BJ (cell line): Measurements from ENCODE around the gene CNTN2. TPM values are rescaled to one million over a fixed set of nuclear protein-coding genes. Genes with fewer than 3 reads are reported as not detected.
A peak's percentile ranks its signal among the peaks of the same experiment; 100 is the strongest.

Source experiments
- CTCF ChIA-PET: fragments of 350-600 bp; formaldehyde crosslinking; extraction: SDS; loops from one replicate; lab custom pipeline; 2021; ENCODE audit warnings: antibody characterized with exemption, inconsistent platforms; lab: Yijun Ruan, JAX
- POLR2A ChIA-PET: fragments of 300-600 bp; sonication (Branson Sonifier 250); formaldehyde crosslinking; extraction: SDS; loops from one replicate; lab custom pipeline; 2021; ENCODE audit warnings: antibody characterized with exemption; lab: Charles Lee
- DNase-seq: peaks from one replicate; pipeline ENCODE4 v3.0.0-alpha.2; 2011; ENCODE audit warnings: low read depth
- H3K27me3 ChIP-seq: 2 replicates; pipeline ENCODE4 v1.6.0; 2011; ENCODE audit warnings: low read length; ENCODE audit not compliant: control insufficient read depth, insufficient read depth
- H3K36me3 ChIP-seq: 2 replicates; pipeline ENCODE4 v1.5.1; 2011; ENCODE audit warnings: low read length; ENCODE audit not compliant: control insufficient read depth, insufficient read depth
- H3K4me3 ChIP-seq: 2 replicates; pipeline ENCODE4 v1.5.1; 2011; ENCODE audit warnings: low read depth, mild to moderate bottlenecking, control low read depth, low read length
- polyA plus RNA-seq: library from polyadenylated mRNA; depleted of rRNA; stranded (reverse); fragments of >200 nt; gene quantifications from 2 replicates; pipeline ENCODE4 v1.2.3, GENCODE V29; 2011
- TF ChIP-seq, protein P1 (sequence below): IDR thresholded peaks from 2 replicates; pipeline ENCODE4 v1.5.1; 2011; ENCODE audit warnings: low read depth, mild to moderate bottlenecking, control low read depth, inconsistent platforms, low read length, moderate library complexity; ENCODE audit not compliant: insufficient read depth

The CNTN2 gene
- polyA plus RNA-seq, 1 experiment = not detected

DNA sequence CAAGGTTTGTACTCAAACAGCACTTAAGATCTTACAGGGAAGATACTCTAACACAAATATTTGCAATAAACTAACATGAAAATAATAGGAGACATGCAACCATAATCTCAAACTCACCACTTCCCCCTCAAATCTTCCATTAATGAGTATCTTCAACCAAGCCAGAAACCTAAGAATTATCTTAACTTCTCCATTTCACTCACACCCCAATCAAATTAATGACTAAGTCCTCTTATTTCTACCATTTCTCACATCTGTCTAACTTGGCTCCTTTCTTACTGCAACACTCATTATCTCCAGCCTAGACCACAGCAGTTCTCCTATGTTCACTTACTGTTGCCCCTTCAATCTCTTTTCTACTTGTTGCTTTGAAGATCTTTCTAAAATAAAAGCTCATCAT is 68.3 kb downstream of the CNTN2 start:
- DNase-seq = no peak
- TF ChIP-seq, protein P1, sequence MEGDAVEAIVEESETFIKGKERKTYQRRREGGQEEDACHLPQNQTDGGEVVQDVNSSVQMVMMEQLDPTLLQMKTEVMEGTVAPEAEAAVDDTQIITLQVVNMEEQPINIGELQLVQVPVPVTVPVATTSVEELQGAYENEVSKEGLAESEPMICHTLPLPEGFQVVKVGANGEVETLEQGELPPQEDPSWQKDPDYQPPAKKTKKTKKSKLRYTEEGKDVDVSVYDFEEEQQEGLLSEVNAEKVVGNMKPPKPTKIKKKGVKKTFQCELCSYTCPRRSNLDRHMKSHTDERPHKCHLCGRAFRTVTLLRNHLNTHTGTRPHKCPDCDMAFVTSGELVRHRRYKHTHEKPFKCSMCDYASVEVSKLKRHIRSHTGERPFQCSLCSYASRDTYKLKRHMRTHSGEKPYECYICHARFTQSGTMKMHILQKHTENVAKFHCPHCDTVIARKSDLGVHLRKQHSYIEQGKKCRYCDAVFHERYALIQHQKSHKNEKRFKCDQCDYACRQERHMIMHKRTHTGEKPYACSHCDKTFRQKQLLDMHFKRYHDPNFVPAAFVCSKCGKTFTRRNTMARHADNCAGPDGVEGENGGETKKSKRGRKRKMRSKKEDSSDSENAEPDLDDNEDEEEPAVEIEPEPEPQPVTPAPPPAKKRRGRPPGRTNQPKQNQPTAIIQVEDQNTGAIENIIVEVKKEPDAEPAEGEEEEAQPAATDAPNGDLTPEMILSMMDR = no peak
- Histone ChIP-seq H3K36me3 (peaks cover 2% of the 10 kb centered on the region), H3K27me3 (no peaks in the 10 kb centered on the region), H3K4me3 (no peak overlapping the region)
- POLR2A ChIA-PET = no interaction called here
- CTCF ChIA-PET = interaction anchor here (1.9 kb wide), 1 partner anchor 145 kb away, joined by 4 read pairs; no protein-coding TSS in a partner anchor

DNA sequence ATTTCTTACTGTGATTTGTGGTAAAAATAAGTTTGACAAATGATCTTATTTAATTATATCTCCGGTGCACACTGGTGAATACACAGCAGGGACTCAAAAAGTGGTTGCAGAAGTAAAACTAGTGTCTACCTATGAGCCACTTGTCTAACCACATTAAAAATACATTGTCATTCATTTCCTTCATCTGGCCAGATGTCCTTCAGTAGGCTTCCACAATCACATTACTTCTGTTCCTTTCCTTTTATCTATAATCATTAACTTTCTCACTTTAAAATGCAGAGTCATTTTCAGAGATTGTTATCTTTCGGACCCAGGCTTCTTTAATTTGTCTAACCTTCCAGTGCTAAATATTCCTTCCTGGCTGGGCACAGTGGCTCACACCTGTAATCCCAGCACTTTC is 75.7 kb downstream of the CNTN2 start:
- no peak overlapping the region for H3K4me3 ChIP-seq
- TF ChIP-seq, protein P1 = no peak
- no peaks in the 10 kb centered on the region for H3K36me3 ChIP-seq
- no peaks in the 10 kb centered on the region for H3K27me3 ChIP-seq
- ChIA-PET CTCF (interaction anchor here (1.0 to 5.1 kb wide), 2 partner anchors 130 to 137 kb away, joined by 3 to 32 read pairs; no protein-coding TSS in a partner anchor), POLR2A (no interaction called here)
- no peak for DNase-seq

DNA sequence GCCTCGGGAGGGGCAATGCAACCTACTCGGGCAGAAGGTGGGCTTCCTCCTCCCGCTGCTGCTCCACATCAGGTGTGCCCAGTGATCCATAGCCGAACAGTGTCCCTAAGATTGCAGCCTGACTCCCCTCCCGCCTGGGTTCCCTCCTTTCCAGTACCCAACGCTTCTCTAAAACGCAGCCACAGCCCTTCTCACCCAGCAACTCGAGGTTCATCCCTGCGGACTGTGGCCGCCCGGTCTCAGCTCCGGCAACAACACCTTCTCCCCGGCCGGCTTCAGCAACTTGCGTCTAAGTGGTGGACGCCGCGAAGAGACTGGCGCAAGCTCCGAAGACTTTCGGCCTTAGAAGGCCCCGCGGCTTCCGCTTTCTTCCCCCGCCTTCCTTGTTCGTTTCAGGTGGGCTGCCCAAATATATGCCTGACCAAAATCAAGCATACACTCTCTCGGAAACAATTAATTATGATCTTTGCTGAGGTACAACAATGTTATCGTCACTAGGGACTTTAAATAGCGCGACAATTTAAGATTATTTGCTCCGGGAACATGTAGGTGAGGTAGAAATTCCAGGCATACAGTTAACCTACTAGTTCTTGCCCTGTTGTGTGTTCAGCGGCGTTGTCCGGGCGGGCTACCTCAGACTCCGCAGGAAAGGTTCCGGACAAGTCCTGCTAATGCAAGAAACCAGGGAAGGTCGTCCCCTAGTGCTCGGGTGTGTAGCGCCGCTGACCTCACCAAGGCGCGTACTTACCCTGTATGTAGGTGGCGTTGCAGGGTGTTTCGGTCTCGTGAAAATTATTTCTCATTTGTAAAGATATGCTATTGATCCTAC is 78.9 kb downstream of the CNTN2 start, which contains the start of gene RBBP5:
RBBP5 (minus strand) TSS at position 319 of the 829 bp plus-strand sequence; CDS start at position 214, 105 bp downstream.
- Histone ChIP-seq H3K27me3 (no peaks in the 10 kb centered on the region), H3K36me3 (no peaks in the 10 kb centered on the region), H3K4me3 (peak within 1 kb of the TSS; percentile 76)
- ChIA-PET POLR2A (interaction anchor here (0.6 to 0.8 kb wide), 3 partner anchors 13 to 780 kb away, joined by 3 read pairs; no protein-coding TSS in a partner anchor), CTCF (interaction anchor here (0.7 to 5.1 kb wide), 14 partner anchors 13 to 238 kb away, joined by 3 to 32 read pairs (median 4); partner anchors contain the start of gene TMCC2)
- TF ChIP-seq, protein P1 = peak; percentile 92
- peak; percentile 86 for DNase-seq

DNA sequence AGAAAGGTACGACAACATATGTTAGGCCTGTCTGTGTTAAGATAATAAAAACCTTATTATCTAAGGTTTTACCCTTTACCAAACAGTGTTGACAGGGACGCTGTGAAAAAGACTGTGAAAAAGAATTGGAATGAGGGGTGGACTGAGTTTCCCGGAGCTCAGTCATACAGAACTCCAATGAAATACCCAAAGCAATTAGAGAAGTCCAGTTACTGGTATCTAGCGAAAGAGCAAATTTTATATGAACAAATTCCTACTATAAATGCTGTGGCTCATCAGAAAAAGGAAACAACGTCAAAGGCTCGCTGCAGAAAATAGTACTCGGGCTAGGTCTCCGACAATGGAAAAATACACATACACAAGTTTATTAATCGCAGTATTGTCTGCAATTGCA is 79.5 kb downstream of the CNTN2 start:
- H3K27me3 ChIP-seq = no peaks in the 10 kb centered on the region
- H3K4me3 ChIP-seq = peak overlapping the region; percentile 76
- TF ChIP-seq, protein P1 = no peak
- DNase-seq = no peak
- no peaks in the 10 kb centered on the region for H3K36me3 ChIP-seq
- POLR2A ChIA-PET = interaction anchor here (0.7 kb wide), 1 partner anchor 565 kb away, joined by 3 read pairs; no protein-coding TSS in a partner anchor
- CTCF ChIA-PET = interaction anchor here (0.8 to 5.1 kb wide), 10 partner anchors 12 to 199 kb away, joined by 3 to 32 read pairs (median 4); partner anchors contain the start of gene NUAK2

DNA sequence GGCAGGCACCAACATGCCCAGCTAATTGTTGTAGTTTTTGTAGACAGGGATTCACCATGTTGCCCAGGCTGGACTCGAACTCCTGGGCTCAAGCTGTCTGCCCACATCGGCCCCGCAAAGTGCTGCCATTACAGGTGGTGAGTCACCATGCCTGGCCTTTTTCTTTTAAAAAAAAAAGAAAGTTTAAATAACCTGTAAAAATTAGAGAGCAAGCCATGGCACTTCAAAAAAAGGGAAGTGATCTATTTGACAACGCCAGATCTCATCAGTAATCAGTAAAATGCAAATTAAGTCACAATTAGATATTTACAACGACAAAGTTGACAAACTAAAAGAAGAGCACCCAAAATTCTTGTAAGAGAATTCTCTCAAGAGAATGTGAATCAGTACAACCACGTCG is 81.7 kb downstream of the CNTN2 start:
- H3K36me3 ChIP-seq = no peaks in the 10 kb centered on the region
- TF ChIP-seq, protein P1 = no peak
- no peak for DNase-seq
- H3K4me3 ChIP-seq = no peak overlapping the region
- ChIA-PET CTCF (no interaction called here), POLR2A (no interaction called here)
- no peaks in the 10 kb centered on the region for H3K27me3 ChIP-seq
